ENCODE results near the gene RIT2. TPM values are rescaled to one million over a fixed set of nuclear protein-coding genes. Genes with fewer than 3 reads are reported as not detected.

RIT2 gene
- not detected in 2 replicates for polyA plus RNA-seq (2011; rRNA removed)
- polyA minus RNA-seq (2011; rRNA and poly(A)+ RNA removed) = not detected in 2 replicates

DNA sequence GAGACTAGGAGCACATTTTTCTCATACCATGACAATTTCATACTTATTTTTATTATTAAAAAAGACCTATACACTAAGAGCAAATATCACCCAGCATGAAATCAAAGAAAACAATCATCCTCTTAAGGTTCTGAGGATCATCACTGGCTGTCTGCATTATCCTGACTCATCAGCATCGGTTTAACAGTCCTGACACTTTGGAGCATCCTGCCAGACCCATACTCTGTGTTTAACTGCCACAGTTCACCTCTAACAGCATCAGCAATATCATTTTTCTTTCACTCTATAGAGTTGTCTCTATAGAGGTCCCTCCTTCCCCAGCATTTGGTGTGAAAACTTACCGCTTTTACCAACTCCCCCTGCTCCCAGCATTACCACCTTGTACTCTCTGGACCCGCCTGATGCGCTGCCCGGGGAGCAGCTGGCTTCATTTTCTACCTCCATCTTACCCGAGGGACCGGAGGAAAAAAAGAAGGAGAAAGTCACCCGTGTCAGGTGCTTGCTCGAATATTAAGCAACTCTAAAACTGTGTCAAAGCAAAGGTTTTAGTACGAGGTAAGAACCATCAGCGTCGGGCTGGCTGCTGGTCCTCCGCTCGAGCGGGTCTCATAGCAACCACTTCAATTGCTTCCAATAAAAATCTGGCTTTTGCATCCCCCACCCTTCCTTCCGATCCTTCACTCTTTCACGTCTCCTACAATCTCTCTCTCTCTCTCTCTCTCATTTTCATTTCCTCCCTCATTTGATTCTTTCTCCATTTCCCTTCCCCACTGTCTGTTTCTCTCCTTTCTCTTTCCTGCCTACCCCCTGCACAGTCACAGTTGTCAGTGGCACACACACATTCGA is at the start of gene RIT2:
RIT2 (minus strand) TSS at position 610 of the 846 bp plus-strand sequence.
- Histone ChIP-seq H3K27ac (ENCODE audit: low read depth, low read length) (no peak within 1 kb of the TSS), H3K4me3 (ENCODE audit: low read depth, low read length) (no peak within 1 kb of the TSS), H3K9me3 (ENCODE audit: control insufficient read depth, insufficient read depth, low read length) (peaks cover 2% of the 10 kb centered on the region; the same call in 1 of the 2 replicates), H3K27me3 (ENCODE audit: control insufficient read depth, insufficient read depth, low read length) (no peaks in the 10 kb centered on the region)
- CTCF ChIA-PET = no interaction called here
- DNase-seq (ENCODE audit: low read depth, low spot score) = no peak
- TF ChIP-seq, protein P1, sequence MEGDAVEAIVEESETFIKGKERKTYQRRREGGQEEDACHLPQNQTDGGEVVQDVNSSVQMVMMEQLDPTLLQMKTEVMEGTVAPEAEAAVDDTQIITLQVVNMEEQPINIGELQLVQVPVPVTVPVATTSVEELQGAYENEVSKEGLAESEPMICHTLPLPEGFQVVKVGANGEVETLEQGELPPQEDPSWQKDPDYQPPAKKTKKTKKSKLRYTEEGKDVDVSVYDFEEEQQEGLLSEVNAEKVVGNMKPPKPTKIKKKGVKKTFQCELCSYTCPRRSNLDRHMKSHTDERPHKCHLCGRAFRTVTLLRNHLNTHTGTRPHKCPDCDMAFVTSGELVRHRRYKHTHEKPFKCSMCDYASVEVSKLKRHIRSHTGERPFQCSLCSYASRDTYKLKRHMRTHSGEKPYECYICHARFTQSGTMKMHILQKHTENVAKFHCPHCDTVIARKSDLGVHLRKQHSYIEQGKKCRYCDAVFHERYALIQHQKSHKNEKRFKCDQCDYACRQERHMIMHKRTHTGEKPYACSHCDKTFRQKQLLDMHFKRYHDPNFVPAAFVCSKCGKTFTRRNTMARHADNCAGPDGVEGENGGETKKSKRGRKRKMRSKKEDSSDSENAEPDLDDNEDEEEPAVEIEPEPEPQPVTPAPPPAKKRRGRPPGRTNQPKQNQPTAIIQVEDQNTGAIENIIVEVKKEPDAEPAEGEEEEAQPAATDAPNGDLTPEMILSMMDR (IDR thresholded peaks at IDR 0.05; ENCODE audit: low read depth, low read length) = no peak
- POLR2A ChIA-PET = no interaction called here

DNA sequence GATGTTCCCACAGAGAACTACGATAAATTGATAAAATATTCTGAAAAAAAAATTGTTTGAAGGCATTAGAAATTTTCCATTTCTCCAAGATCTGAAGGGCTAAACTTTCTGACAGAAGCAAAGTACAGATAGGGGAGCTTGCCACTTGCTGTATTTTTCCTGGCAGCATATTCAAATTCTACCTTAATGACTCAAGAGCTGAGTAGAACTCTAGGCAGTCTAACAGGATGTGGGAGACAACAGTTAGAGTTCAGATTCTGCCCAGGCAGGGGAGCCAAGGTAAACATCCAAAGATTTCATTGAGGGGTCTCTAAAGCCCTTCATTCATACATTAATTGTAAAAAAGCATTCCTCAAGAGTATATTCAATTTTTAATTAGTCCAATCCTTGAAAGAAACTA is 46.0 kb upstream of the RIT2 start:
- Histone ChIP-seq H3K4me3 (ENCODE audit: low read depth, low read length) (no peak overlapping the region), H3K27me3 (ENCODE audit: control insufficient read depth, insufficient read depth, low read length) (no peaks in the 10 kb centered on the region), H3K27ac (ENCODE audit: low read depth, low read length) (no peak overlapping the region), H3K9me3 (ENCODE audit: control insufficient read depth, insufficient read depth, low read length) (peaks cover 3% of the 10 kb centered on the region; the same call in 1 of the 2 replicates)
- TF ChIP-seq, protein P1 (IDR thresholded peaks at IDR 0.05; ENCODE audit: low read depth, low read length) = no peak
- POLR2A ChIA-PET = no interaction called here
- CTCF ChIA-PET = no interaction called here
- DNase-seq (ENCODE audit: low read depth, low spot score) = no peak

DNA sequence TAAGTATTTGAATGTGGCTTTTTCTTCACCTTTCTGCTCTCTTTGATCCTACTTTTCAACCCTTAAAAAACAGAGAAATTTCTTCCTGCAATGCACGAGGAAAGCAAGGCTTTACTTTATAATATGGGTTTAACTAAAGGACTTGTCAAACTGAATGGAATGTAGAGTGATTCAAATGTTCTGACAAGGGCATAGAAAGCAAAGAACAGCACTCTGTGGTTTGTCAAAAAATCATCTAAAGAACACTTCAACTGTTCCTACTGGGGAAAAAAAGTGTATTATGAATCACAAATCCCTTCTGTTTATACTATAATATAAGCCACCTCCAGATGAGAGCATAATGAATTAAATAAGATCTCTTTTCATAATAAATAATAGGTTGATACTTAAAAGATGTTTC is 45.0 kb upstream of the RIT2 start:
- no peak overlapping the region for H3K4me3 ChIP-seq (ENCODE audit: low read depth, low read length)
- TF ChIP-seq, protein P1 (IDR thresholded peaks at IDR 0.05; ENCODE audit: low read depth, low read length) = no peak
- POLR2A ChIA-PET = no interaction called here
- no peak for DNase-seq (ENCODE audit: low read depth, low spot score)
- H3K27me3 ChIP-seq (ENCODE audit: control insufficient read depth, insufficient read depth, low read length) = no peaks in the 10 kb centered on the region
- peaks cover 3% of the 10 kb centered on the region; the same call in 1 of the 2 replicates for H3K9me3 ChIP-seq (ENCODE audit: control insufficient read depth, insufficient read depth, low read length)
- CTCF ChIA-PET = no interaction called here
- no peak overlapping the region for H3K27ac ChIP-seq (ENCODE audit: low read depth, low read length)

DNA sequence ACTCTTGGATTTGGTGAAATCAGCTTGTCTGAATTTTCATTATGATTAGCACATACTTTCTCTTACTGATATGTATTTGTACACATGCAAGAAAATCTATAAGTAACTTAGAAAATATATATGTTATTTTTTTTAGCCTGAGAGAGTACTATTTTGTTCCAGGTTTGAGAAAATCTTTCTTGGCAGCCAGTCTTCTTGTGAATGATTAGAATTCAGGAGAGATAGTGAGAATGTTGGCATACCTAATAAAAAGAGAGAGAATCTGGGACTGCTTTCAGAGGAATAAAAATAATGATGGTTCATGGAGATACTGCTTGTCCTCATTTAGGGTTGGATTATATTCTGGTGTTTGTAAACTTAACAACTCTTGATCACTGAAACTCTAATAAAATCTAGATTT is 44.4 kb upstream of the RIT2 start:
- H3K4me3 ChIP-seq (ENCODE audit: low read depth, low read length) = no peak overlapping the region
- no peak for DNase-seq (ENCODE audit: low read depth, low spot score)
- ChIA-PET POLR2A (no interaction called here), CTCF (no interaction called here)
- TF ChIP-seq, protein P1 (IDR thresholded peaks at IDR 0.05; ENCODE audit: low read depth, low read length) = no peak
- peaks cover 3% of the 10 kb centered on the region; the same call in 1 of the 2 replicates for H3K9me3 ChIP-seq (ENCODE audit: control insufficient read depth, insufficient read depth, low read length)
- no peak overlapping the region for H3K27ac ChIP-seq (ENCODE audit: low read depth, low read length)
- no peaks in the 10 kb centered on the region for H3K27me3 ChIP-seq (ENCODE audit: control insufficient read depth, insufficient read depth, low read length)

DNA sequence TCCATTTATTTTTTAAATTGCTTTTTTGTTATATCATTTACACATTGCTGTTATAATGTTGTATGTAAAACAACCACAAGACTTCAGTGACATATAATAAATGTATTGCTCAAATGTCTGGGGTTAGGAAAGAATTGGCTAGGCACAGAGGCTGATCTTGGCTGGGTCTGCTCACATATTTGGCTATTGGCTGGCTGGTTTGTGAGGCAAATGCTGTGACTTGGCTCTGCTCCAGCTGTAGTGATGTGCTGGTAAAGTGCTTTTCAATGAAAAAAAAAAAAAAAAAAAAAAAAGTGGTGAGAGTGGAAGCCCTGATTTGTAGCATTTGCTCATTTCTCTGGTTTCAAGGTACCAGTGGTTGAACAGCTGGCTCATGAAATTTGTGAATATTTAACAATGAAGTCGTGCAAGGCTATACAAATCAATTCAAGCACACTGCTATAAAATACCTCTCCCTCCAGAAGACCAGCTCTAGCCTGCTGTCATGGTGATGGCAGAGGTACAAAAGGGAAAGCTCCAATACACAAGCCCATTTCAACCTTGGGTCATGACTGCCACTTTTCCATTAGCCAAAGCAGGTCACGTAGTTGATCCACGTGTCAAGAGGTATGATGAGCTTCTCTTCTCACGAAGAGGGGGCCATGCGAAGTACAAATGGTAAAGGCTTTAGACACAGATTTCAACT is 43.7 kb upstream of the RIT2 start:
- TF ChIP-seq, protein P1 (IDR thresholded peaks at IDR 0.05; ENCODE audit: low read depth, low read length) = no peak
- no peak overlapping the region for H3K27ac ChIP-seq (ENCODE audit: low read depth, low read length)
- no peak overlapping the region for H3K4me3 ChIP-seq (ENCODE audit: low read depth, low read length)
- no peak for DNase-seq (ENCODE audit: low read depth, low spot score)
- H3K9me3 ChIP-seq (ENCODE audit: control insufficient read depth, insufficient read depth, low read length) = peaks cover 3% of the 10 kb centered on the region; the same call in 1 of the 2 replicates
- POLR2A ChIA-PET = no interaction called here
- no peaks in the 10 kb centered on the region for H3K27me3 ChIP-seq (ENCODE audit: control insufficient read depth, insufficient read depth, low read length)
- CTCF ChIA-PET = no interaction called here

Data from AG04450 (cell line).